ENCODE results near the gene ZNF530.

ZNF530 gene

GRCh38 chr19:57611113-57611512 lies 11.4 kb downstream of the ZNF530 start:
- DNase-seq (ENCODE audit: low spot score) = no peak
- CTCF ChIA-PET = no interaction called here
- POLR2A ChIA-PET (ENCODE audit: low non-redundant PET) = no interaction called here
- TF ChIP-seq, protein P1, sequence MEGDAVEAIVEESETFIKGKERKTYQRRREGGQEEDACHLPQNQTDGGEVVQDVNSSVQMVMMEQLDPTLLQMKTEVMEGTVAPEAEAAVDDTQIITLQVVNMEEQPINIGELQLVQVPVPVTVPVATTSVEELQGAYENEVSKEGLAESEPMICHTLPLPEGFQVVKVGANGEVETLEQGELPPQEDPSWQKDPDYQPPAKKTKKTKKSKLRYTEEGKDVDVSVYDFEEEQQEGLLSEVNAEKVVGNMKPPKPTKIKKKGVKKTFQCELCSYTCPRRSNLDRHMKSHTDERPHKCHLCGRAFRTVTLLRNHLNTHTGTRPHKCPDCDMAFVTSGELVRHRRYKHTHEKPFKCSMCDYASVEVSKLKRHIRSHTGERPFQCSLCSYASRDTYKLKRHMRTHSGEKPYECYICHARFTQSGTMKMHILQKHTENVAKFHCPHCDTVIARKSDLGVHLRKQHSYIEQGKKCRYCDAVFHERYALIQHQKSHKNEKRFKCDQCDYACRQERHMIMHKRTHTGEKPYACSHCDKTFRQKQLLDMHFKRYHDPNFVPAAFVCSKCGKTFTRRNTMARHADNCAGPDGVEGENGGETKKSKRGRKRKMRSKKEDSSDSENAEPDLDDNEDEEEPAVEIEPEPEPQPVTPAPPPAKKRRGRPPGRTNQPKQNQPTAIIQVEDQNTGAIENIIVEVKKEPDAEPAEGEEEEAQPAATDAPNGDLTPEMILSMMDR (conservative IDR thresholded peaks at IDR 0.05; ENCODE audit: low read depth) = no peak
- H3K27ac ChIP-seq = no peak overlapping the region

DNA sequence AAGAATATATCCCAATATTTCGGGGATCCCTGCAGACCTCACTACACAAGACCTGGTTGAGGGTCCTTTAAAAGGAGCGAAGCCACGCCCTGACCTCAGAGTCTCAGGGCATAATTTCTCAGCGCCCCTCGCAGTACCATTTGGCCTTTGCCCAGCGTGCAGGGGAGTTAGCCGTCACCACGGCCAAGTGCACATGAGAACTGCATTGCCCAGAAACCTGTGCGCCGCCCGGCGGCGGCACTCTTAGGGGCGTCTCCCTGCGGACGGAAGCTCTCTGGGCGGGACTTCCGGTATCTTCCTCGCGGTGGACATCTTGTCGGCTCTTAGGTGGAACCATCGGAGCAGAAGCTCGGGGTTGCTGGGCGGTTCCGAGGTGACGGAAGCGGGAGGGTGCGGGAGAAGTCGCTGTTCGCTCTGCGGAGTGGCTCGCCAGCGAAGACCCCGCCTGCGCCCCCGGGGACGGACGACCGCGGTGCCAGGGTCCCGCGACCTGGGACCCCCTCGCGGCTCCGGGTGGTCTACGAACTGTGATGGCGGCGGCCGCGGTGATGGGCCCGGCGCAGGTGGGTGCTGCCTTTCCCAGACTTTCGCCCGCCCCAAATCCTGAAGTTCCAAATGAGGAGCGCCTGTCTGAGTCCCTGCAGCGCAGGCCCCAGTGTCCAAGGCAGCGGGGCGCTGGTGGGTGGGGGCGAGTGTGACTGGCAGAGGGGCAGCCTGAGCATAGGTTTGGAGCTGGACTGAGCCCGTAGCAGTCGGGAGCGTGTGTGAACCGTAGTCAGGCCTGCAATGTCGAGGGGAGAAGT lies 14.5 kb downstream of the ZNF530 start, which contains the start of gene ZNF134:
Gene ZNF134, plus strand, starts transcription at position 302 of the 803 bp plus-strand sequence. CDS start 5,227 bp downstream, outside the sequence.
- peak; percentile 84 for DNase-seq (ENCODE audit: low spot score)
- ChIA-PET POLR2A (ENCODE audit: low non-redundant PET) (interaction anchor here (0.6 kb wide), 1 partner anchor 419 kb away, joined by 8 read pairs; no protein-coding TSS in a partner anchor), CTCF (no interaction called here)
- TF ChIP-seq, protein P1 (conservative IDR thresholded peaks at IDR 0.05; ENCODE audit: low read depth) = no peak
- peak within 1 kb of the TSS; percentile 71 for H3K27ac ChIP-seq

DNA sequence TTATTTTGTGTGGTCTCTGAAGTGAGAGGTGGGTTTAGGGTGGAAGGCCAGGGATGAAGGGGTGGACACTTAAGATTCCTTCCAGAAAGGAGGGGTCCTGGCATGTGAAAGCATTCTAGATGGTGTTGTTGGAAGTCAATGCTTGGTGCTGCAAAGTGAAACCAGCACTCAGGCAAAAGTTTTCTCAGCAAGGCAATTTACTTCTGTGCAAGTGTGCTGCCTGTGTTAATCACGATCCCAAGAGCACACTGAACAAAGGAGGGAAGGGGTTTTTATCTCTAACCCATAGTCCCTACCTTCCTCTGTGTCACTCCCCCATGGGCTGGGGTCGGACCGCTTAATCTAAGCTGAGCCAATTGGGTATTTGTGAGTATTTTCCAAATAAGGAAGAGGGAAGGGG lies 15.7 kb downstream of the ZNF530 start:
- TF ChIP-seq, protein P1 (conservative IDR thresholded peaks at IDR 0.05; ENCODE audit: low read depth) = no peak
- DNase-seq (ENCODE audit: low spot score) = no peak
- POLR2A ChIA-PET (ENCODE audit: low non-redundant PET) = no interaction called here
- no peak overlapping the region for H3K27ac ChIP-seq
- CTCF ChIA-PET = no interaction called here

DNA sequence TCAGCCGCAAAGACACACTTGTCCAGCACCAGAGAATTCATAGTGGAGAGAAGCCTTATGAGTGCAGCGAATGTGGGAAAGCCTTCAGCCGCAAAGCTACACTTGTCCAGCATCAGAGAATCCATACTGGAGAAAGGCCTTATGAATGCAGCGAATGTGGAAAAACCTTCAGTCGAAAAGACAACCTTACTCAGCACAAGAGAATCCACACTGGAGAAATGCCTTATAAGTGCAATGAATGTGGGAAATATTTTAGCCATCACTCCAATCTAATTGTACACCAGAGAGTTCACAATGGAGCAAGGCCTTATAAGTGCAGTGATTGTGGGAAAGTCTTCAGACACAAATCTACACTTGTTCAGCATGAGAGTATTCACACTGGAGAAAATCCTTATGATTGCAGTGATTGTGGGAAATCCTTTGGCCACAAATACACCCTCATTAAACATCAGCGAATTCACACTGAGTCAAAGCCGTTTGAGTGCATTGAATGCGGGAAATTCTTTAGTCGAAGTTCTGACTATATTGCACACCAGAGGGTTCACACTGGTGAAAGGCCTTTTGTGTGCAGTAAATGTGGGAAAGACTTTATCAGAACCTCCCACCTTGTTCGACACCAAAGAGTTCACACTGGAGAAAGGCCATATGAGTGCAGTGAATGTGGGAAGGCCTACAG lies 21.1 kb downstream of the ZNF530 start:
- ChIA-PET POLR2A (ENCODE audit: low non-redundant PET) (no interaction called here), CTCF (no interaction called here)
- H3K27ac ChIP-seq = no peak overlapping the region
- DNase-seq (ENCODE audit: low spot score) = no peak
- TF ChIP-seq, protein P1 (conservative IDR thresholded peaks at IDR 0.05; ENCODE audit: low read depth) = no peak

DNA sequence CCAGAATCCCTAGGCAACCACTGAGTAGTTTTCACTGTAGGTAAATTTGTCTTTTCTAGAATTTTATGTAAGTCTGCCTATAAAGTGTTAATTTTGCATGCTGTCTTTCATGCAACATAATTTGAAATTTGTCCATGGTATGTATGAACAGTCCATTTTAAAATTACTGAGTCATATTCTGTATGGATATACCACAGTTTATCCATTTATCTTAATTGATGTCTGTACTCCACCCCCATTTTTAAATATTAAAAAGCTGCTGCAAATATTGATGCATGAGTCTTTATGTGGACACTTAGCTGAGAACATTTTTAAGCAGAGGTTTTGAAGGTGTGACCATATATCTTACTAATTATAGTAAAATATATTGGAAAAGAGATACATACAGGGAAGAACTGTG lies 23.4 kb downstream of the ZNF530 start:
- no peak for DNase-seq (ENCODE audit: low spot score)
- POLR2A ChIA-PET (ENCODE audit: low non-redundant PET) = no interaction called here
- CTCF ChIA-PET = interaction anchor here (0.7 kb wide), 1 partner anchor 384 kb away, joined by 3 read pairs; no protein-coding TSS in a partner anchor
- TF ChIP-seq, protein P1 (conservative IDR thresholded peaks at IDR 0.05; ENCODE audit: low read depth) = no peak
- no peak overlapping the region for H3K27ac ChIP-seq

- peak; percentile 96 for DNase-seq (ENCODE audit: low spot score)
- ChIA-PET POLR2A (ENCODE audit: low non-redundant PET) (no interaction called here), CTCF (interaction anchor here (0.5 to 0.7 kb wide), 4 partner anchors 14 to 522 kb away, joined by 3 to 4 read pairs (median 4); no protein-coding TSS in a partner anchor)
- H3K27ac ChIP-seq = peak within 1 kb of the TSS; percentile 71
- TF ChIP-seq, protein P1 (conservative IDR thresholded peaks at IDR 0.05; ENCODE audit: low read depth) = no peak
Measured at GRCh38 chr19:57632987-57633831, 33.5 kb downstream of the ZNF530 start, which contains the start of gene ZNF211. Gene ZNF211 (plus strand): TSS chr19:57633168. CDS start chr19:57633347, 179 bp downstream.
